ENCODE data around the gene VASH1.

DNA sequence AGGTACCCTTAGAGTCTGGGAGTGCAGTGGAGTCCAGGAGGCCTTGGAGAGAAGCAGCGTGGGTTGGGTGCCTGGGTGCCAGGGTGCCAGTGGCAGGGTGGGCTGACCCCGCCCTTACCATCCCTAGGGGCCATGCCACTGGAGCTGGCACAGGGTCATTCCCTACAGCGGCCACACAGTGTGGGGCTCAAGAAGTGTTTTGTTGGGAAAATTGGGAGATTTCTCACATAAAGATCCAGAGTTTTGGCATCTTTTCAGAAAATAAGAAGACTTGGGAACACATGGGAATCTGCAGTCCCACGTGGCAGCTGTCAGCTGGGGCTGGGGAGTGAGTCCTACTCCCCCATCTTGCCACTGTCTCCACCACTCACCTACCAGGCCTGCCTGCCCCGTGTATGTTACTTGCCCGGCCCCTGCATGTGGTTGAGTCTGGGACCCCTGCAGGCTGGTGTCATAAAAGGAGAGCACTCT lies 4.2 kb downstream of the VASH1 start:
- TF ChIP-seq, protein P1, sequence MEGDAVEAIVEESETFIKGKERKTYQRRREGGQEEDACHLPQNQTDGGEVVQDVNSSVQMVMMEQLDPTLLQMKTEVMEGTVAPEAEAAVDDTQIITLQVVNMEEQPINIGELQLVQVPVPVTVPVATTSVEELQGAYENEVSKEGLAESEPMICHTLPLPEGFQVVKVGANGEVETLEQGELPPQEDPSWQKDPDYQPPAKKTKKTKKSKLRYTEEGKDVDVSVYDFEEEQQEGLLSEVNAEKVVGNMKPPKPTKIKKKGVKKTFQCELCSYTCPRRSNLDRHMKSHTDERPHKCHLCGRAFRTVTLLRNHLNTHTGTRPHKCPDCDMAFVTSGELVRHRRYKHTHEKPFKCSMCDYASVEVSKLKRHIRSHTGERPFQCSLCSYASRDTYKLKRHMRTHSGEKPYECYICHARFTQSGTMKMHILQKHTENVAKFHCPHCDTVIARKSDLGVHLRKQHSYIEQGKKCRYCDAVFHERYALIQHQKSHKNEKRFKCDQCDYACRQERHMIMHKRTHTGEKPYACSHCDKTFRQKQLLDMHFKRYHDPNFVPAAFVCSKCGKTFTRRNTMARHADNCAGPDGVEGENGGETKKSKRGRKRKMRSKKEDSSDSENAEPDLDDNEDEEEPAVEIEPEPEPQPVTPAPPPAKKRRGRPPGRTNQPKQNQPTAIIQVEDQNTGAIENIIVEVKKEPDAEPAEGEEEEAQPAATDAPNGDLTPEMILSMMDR (IDR thresholded peaks at IDR 0.05; ENCODE audit: insufficient read depth, low read length, poor library complexity, severe bottlenecking), result no peak
- TF ChIP-seq EZH2phosphoT487 (conservative IDR thresholded peaks at IDR 0.05; ENCODE audit: low read length), result no peak

Data from SU-DHL-6 (cell line).